HG02623 (cell line): ENCODE measurements around the gene PCDHGA8.
"Not testable (repeated sequence)": the region's sequence is repeated elsewhere in the genome, so short reads cannot be mapped to it uniquely, and the experiment has no call there.

Experiments used
- ATAC-seq: cut with Tn5 transposase; IDR thresholded peaks from one replicate; pipeline ENCODE4 v1.9.1; 2021; ENCODE audit warnings: moderate library complexity; ENCODE audit not compliant: unreplicated experiment

The PCDHGA8 gene

DNA sequence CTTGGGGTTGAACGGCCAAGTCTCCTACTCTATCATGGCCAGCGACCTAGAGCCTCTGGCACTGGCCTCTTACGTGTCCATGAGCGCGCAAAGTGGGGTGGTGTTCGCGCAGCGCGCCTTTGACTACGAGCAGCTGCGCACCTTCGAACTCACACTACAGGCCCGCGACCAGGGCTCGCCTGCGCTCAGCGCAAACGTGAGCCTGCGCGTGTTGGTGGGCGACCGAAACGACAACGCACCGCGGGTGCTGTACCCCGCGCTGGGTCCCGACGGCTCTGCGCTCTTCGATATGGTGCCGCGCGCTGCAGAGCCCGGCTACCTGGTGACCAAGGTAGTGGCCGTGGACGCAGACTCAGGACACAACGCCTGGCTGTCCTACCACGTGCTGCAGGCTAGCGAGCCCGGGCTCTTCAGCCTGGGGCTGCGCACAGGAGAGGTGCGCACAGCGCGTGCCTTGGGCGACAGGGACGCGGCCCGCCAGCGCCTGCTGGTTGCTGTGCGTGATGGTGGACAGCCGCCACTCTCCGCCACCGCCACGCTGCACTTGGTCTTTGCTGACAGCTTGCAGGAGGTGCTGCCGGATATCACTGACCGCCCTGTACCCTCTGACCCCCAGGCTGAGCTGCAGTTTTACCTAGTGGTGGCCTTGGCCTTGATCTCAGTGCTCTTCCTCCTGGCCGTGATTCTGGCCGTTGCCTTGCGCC lies 7.3 kb downstream of the PCDHGA8 start:
- ATAC-seq, result no peak

DNA sequence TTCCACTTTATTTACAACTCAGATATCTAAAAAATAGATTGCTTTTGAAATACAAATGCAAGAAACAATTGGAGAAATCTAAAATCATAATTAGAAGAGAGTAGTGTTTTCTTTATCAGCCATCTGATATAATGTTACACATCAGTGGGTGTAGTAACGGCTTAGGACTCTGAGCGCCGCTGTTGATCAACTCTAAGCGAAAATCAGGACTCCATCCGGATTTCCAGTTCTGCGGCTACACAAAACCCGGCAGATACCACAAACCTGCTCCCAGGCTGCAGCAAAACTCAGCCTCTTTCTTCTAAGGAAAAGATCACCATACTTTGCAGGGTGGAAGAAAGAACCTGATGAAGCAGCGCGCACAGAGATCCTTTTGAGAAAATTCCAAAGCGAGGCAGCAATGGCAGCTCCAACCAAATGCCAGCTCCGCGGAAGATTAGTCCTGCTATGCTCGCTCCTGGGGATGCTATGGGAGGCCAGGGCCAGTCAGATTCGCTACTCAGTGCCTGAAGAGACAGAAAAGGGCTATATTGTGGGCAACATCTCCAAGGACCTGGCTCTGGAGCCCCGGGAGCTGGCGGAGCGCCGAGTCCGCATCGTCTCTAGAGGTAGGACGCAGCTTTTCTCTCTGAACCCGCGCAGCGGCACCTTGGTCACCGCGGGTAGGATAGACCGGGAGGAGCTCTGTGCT lies 10.3 kb downstream of the PCDHGA8 start, which contains the start of gene PCDHGA9:
Gene PCDHGA9 (plus strand): TSS at position 226 of the 691 bp plus-strand sequence. CDS start 175 bp downstream, at position 401.
- no peak for ATAC-seq

DNA sequence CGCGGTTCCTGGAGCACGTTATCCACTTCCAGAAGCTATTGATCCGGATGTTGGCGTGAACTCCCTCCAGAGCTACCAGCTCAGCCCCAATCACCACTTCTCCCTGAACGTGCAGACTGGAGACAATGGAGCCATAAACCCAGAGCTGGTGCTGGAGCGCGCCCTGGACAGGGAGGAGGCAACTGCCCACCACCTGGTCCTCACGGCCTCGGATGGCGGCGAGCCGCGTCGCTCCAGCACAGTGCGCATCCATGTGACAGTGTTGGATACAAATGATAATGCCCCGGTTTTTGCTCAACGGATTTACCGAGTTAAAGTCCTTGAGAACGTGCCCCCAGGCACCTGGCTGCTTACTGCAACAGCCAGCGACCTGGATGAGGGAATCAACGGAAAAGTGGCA lies 11.0 kb downstream of the PCDHGA8 start:
- ATAC-seq, result no peak

DNA sequence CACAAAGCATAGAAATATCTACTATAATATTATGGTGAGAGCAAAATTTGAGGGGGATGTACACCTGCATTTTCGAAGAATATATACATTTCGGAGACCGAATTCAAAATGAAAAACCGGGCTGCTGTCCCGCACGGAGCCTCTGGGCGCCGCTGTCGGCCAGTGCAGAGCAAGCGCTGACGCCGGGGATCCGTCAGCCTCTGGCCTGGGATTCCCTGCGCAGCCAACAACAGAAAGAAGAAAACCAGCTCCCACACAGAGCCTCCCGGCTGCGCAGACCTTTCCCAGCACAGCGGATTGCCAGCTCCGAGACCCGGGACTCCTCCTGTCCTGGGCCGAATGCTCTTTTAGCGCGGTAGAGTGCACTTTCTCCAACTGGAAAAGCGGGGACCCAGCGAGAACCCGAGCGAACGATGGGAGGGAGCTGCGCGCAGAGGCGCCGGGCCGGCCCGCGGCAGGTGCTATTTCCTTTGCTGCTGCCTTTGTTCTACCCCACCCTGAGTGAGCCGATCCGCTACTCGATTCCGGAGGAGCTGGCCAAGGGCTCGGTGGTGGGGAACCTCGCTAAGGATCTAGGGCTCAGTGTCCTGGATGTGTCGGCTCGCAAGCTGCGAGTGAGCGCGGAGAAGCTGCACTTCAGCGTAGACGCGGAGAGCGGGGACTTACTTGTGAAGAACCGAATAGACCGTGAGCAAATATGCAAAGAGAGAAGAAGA lies 15.5 kb downstream of the PCDHGA8 start, which contains the start of gene PCDHGB6:
Gene PCDHGB6 (plus strand): TSS at position 232 of the 716 bp plus-strand sequence. CDS start 182 bp downstream, at position 414.
- not testable (repeated sequence) for ATAC-seq

DNA sequence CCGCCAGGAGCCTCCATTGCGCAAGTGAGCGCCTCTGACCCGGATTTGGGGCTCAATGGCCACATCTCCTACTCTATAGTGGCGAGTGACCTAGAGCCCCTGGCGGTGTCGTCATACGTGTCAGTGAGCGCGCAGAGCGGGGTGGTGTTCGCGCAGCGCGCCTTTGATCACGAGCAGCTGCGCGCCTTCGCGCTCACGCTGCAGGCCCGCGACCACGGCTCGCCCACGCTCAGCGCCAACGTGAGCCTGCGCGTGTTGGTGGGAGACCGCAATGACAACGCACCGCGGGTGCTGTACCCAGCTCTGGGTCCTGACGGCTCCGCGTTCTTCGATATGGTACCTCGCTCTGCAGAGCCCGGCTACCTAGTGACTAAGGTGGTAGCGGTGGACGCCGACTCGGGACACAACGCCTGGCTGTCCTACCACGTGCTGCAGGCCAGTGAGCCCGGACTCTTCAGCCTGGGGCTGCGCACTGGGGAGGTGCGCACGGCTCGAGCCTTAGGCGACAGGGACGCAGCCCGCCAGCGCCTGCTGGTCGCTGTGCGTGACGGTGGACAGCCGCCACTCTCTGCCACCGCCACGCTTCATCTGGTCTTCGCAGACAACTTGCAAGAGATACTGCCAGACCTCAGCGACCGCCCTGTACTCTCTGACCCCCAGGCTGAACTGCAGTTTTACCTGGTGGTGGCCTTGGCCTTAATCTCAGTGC lies 17.3 kb downstream of the PCDHGA8 start:
- ATAC-seq, result no peak

DNA sequence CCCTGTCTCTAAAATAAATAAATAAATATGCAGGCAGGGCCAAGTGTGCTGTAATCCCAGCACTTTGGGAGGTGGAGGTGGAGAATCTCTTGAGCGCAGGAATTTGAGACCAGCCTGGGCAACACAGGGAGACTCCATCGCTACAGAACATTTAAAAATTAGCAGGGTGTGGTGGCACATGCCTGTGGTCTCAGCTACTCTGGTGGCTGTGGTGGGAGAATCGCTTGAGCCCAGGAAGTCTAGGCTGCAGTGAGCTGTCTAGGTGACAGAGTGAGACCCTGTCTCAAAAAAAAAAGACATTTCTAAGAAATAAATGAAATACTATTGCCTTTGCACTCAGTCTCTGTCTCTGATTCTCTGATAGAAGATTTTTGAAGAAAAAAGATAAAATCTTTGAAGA lies 19.1 kb downstream of the PCDHGA8 start:
- ATAC-seq, result no peak

DNA sequence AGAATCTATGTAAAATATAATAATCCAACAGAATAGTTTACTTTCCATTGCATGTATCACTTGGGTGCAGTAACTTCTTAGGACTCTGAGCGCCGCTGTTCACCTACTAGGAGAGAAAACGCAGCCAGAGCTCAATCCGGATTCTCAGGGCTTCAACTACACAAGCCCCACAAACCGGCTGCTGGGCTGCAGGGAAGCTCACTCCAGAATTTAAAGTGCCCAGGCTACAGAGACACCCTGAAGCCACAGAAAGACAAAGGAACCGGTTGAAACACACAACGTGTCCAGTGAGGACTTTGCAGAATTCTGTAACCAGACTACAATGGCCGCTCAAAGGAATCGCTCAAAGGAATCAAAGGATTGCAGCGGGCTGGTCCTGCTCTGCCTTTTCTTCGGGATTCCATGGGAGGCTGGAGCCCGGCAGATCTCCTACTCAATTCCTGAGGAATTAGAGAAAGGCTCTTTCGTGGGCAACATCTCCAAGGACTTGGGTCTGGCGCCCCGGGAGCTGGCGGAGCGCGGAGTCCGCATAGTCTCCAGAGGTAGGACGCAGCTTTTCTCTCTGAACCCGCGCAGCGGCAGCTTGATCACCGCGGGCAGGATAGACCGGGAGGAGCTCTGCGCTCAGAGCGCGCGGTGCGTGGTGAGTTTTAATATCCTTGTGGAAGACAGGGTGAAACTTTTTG lies 20.6 kb downstream of the PCDHGA8 start, which contains the start of gene PCDHGA10:
Gene PCDHGA10 (plus strand): TSS at position 134 of the 686 bp plus-strand sequence. CDS start 189 bp downstream, at position 323.
- peak; percentile 62 for ATAC-seq

DNA sequence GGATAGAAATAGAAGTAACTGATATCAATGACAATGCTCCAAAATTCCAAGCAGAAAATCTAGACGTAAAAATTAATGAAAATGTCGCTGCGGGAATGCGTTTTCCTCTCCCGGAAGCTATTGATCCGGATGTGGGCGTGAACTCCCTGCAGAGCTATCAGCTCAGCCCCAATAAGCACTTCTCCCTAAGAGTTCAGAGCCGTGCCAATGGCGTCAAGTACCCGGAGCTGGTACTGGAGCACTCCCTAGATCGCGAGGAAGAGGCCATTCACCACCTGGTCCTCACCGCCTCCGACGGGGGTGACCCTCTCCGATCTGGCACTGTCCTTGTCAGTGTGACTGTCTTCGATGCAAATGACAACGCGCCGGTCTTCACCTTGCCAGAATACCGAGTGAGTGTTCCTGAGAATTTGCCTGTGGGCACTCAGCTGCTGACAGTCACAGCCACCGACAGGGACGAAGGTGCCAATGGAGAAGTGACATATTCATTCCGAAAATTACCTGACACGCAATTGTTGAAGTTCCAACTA lies 21.2 kb downstream of the PCDHGA8 start:
- no peak for ATAC-seq

DNA sequence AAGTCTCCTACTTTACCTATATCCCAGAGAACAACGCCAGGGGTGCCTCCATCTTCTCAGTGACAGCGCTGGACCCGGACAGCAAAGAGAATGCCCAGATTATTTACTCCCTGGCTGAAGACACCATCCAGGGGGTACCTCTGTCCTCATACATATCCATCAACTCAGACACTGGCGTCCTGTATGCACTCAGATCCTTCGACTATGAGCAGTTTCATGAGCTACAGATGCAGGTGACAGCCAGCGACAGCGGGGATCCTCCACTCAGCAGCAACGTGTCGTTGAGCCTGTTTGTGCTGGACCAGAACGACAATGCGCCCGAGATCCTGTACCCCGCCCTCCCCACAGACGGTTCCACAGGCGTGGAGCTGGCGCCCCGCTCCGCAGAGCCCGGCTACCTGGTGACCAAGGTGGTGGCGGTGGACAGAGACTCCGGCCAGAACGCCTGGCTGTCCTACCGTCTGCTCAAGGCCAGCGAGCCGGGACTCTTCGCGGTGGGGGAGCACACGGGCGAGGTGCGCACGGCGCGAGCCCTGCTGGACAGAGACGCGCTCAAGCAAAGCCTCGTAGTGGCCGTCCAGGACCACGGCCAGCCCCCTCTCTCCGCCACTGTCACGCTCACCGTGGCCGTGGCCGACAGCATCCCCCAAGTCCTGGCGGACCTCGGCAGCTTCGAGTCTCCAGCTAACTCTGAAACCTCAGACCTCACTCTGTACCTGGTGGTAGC lies 22.3 kb downstream of the PCDHGA8 start:
- ATAC-seq, result not testable (repeated sequence)

DNA sequence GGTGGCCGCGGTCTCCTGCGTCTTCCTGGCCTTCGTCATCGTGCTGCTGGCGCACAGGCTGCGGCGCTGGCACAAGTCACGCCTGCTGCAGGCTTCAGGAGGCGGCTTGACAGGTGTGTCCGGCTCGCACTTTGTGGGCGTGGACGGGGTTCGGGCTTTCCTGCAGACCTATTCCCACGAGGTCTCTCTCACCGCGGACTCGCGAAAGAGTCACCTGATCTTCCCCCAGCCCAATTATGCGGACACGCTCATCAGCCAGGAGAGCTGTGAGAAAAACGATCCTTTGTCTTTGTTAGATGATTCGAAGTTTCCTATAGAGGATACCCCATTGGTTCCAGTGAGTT lies 22.8 kb downstream of the PCDHGA8 start:
- not testable (repeated sequence) for ATAC-seq

DNA sequence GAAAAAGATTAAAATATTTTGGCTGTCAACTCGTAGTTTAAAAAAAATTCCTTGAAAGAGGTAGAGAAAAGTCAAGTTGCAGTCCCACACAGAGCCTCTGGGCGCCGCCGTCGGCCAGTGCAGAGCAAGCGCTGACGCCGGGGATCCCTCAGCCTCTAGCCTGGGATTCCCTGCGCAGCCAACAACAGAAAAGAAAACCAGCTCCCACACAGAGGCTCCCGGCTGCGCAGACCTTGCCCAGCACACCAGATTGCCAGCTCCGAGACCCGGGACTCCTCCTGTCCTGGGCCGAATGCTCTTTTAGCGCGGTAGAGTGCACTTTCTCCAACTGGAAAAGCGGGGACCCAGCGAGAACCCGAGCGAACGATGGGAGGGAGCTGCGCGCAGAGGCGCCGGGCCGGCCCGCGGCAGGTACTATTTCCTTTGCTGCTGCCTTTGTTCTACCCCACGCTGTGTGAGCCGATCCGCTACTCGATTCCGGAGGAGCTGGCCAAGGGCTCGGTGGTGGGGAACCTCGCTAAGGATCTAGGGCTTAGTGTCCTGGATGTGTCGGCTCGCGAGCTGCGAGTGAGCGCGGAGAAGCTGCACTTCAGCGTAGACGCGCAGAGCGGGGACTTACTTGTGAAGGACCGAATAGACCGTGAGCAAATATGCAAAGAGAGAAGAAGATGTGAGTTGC lies 25.2 kb downstream of the PCDHGA8 start, which contains the start of gene PCDHGB7:
Gene PCDHGB7 (plus strand): TSS at position 184 of the 679 bp plus-strand sequence. CDS start 183 bp downstream, at position 367.
- peak; percentile 76 for ATAC-seq

DNA sequence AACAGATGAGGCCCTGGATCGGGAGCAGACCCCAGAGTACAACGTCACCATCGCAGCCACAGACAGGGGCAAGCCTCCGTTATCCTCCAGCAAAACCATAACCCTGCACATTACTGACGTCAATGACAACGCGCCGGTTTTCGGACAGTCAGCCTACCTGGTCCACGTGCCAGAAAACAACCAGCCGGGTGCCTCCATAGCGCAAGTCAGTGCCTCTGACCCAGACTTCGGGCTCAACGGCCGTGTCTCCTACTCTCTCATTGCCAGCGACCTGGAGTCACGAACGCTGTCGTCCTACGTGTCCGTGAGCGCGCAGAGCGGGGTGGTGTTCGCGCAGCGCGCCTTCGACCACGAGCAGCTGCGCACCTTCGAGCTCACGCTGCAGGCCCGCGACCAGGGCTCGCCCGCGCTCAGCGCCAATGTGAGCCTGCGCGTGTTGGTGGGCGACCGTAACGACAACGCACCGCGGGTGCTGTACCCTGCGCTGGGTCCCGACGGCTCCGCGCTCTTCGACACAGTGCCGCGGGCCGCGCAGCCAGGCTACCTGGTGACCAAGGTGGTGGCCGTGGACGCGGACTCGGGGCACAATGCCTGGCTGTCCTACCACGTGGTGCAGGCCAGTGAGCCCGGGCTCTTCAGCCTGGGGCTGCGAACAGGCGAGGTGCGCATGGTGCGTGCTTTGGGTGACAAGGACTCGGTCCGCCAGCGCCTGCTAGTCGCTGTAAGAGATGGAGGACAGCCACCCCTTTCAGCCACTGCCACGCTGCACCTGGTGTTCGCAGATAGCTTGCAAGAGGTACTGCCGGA lies 26.8 kb downstream of the PCDHGA8 start:
- ATAC-seq, result no peak

DNA sequence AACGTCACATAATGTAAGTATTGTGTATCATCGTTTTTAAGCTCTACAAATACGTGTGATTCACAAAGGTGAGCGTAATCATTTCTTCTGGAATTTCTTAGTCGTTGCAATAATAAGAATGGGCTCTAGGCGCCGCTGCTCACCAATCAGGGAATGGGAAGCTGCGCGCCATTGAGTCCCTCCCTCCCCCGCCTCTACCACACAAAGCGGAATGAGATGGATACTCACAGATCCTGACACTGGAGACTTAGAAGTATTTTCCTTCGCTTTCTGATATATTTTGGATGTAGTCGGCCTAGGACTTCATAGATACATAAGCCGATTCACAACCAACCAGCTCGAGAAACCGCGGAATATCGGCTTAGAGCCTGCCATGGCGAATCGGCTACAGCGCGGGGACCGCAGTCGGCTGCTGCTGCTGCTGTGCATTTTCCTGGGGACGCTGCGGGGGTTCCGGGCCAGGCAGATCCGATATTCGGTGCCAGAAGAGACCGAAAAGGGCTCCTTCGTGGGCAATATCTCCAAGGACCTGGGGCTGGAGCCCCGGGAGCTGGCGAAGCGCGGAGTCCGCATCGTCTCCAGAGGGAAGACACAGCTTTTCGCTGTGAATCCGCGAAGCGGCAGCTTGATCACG lies 28.5 kb downstream of the PCDHGA8 start, which contains the start of gene PCDHGA11:
Gene PCDHGA11 (plus strand): TSS at position 197 of the 634 bp plus-strand sequence. CDS start 177 bp downstream, at position 374.
- no peak for ATAC-seq

DNA sequence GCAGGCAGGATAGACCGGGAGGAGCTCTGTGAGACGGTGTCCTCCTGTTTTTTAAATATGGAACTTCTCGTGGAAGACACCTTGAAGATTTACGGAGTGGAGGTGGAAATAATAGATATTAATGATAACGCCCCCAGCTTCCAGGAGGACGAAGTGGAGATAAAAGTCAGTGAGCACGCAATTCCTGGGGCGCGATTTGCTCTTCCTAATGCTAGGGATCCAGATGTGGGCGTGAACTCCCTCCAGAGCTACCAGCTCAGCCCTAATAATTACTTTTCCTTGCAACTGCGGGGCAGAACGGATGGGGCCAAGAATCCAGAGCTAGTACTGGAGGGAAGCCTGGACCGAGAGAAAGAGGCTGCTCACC lies 29.0 kb downstream of the PCDHGA8 start:
- ATAC-seq, result no peak

DNA sequence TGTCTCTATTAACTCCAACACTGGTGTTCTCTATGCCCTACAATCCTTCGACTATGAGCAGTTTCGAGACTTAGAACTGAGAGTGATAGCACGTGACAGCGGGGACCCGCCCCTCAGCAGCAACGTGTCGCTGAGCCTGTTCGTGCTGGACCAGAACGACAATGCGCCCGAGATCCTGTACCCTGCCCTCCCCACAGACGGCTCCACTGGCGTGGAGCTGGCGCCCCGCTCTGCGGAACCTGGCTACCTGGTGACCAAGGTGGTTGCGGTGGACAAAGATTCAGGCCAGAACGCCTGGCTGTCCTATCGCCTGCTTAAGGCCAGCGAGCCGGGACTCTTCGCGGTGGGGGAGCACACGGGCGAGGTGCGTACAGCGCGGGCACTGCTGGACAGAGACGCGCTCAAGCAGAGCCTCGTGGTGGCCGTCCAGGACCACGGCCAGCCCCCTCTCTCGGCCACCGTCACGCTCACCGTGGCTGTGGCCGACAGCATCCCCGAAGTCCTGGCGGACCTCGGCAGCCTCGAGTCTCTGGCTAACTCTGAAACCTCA lies 30.4 kb downstream of the PCDHGA8 start:
- ATAC-seq, result no peak

DNA sequence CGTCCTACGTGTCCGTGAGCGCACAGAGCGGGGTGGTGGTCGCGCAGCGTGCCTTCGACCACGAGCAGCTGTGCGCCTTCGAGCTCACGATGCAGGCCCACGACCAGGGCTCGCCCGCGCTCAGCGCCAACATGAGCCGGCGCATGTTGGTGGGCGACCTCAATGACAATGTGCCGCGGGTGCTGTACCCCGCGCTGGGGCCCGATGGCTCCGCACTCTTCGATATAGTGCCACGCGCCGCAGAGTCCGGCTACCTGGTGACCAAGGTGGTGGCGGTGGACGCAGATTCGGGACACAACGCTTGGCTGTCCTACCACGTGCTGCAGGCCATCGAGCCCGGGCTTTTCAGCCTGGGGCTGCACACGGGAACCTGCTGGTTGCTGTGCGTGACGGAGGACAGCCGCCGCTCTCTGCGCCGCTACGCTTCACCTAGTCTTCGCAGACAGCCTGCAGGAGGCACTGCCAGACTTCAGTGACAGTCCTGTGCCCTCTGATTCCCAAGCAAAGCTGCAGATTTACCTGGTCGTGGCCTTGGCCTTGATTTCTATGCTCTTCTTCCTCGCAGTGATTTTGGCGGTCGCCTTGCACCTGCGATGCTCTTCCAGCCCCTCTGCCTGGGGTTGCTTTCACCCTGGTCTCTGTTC lies 35.5 kb downstream of the PCDHGA8 start:
- ATAC-seq, result no peak
